GM18517 (cell line): ENCODE data around the gene C9orf72.
A peak's percentile ranks its signal among the peaks of the same experiment; 100 is the strongest.

Experiments
- ATAC-seq: cut with Tn5 transposase; IDR thresholded peaks from one replicate; pipeline ENCODE4 v1.9.1; 2021; ENCODE audit warnings: mild to moderate bottlenecking, moderate library complexity; ENCODE audit not compliant: unreplicated experiment

C9orf72 gene

DNA sequence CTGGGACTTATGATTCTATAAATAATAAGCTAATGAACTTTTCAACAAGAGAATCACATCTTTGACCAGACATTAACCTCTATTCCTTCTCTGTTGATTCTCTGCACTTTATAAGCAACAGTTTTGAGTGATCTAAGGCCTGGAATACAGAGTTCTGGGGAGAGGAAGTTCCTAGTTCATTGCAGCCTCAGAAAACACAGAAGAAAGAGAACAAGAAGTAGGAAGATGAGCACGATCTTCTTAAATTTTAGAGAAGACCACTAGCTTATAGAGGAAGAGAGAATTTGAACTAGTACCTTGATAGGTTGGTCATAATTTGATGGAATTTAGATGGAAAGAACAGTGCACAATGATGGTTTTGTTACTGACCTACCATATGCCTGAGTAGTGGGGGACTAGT, 8.5 kb upstream of the C9orf72 start:
- no peak for ATAC-seq

DNA sequence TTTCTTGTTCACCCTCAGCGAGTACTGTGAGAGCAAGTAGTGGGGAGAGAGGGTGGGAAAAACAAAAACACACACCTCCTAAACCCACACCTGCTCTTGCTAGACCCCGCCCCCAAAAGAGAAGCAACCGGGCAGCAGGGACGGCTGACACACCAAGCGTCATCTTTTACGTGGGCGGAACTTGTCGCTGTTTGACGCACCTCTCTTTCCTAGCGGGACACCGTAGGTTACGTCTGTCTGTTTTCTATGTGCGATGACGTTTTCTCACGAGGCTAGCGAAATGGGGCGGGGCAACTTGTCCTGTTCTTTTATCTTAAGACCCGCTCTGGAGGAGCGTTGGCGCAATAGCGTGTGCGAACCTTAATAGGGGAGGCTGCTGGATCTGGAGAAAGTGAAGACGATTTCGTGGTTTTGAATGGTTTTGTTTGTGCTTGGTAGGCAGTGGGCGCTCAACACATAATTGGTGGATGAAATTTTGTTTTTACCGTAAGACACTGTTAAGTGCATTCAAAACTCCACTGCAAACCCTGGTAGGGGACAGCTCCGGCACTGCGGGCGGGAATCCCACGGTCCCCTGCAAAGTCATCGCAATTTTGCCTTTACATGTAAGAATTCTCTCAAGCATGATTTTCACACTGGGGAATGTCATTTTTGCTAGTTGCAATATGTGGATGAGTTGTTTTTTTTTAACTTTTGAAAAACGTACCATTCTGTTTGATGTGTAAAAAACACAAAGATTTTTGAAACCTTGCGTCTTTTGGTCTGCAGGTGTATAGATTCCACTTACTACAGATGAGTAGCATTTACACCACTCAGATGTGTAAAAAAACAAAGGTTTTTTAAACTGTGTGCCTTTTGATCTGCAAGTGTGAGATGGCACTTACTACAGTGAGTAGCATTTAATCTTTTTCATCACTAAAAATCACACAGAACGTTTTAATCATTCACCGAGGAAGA, 631 bp upstream of the C9orf72 start:
- ATAC-seq, result peak; percentile 87

DNA sequence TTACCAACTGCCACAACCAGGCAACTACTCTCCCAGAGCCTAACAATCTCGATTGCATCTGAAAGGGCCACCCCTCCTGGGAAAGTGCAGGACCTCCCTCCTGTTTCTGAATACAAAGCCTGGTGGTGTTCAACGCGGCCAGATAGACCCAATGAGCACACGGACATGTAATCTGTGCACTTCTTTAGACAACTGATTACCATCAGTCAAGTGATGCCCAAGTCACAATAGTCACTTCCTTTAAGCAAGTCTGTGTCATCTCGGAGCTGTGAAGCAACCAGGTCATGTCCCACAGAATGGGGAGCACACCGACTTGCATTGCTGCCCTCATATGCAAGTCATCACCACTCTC, 739 bp downstream of the C9orf72 start:
- peak; percentile 43 for ATAC-seq

DNA sequence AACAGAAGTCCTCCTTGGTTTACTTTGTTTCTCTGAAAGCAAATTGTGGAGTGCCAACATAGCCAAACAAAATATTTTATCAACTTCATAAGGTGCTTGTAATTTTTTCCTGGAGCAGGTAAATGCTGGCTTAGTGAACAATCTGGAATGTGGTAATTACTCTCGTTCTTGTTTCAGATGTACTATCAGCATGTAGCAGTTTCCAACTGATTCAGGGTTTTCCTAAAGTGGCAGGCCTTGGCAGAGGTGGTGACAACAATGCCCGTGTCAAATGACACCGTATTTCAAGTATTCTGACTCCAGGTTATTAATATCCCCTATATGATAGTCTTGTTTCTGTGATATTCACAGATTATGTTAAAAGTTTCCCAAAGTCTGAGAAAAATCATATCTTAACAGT, 1.2 kb downstream of the C9orf72 start:
- ATAC-seq, result no peak

DNA sequence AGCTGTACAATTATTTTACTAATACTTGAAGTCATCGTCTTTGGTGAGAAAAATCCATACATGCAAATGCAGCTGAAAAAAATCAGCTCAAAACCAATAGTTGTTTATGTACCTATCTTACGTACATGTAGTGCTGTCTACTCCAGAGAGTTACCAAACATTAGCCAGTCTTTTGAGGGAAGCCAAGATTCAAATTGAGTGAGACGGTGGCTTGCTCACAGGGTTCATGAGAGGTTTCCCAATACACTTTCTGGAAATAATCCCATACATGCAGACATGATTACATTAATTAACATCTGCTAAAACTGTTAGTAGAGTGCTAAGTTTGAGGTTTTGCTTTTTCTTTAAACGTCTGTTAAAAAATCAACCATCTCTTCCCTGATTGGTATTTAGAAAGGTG, 2.3 kb downstream of the C9orf72 start:
- no peak for ATAC-seq

DNA sequence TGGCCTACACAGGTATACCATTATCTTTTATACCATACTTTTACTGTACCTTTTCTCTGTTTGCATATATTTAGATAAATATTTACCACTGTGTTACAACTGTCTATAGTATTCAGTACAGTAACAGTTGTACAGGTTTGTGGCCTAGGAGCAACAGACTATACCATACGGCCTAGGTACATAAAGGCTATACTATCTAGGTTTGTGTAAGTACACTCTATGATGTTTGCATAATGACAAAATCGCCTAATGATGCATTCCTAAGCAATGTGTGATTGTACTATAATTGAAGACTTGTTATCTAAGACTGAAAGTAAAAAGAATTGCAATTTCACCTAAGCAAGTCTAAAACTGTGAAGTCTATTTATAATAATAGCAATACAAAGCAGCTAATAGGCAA, 3.9 kb downstream of the C9orf72 start:
- no peak for ATAC-seq

DNA sequence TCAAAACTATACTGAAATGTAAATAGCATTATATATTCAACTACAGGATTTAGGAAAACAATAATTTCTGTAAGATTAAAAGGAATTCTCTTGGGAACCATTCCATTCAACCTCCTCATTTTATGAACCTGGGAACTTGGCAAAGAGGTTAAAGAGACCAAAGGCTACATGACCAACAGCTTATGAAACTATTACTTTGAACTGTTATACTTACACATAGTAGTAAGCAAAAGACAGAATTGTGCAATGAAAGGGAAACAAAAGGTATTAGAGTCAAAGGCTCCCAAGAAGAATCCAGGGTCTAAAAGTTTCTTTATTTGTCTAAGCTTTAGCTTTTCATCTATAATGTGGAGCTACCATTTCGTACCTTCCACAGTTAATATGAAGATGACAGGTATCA, 7.2 kb downstream of the C9orf72 start:
- ATAC-seq, result no peak

DNA sequence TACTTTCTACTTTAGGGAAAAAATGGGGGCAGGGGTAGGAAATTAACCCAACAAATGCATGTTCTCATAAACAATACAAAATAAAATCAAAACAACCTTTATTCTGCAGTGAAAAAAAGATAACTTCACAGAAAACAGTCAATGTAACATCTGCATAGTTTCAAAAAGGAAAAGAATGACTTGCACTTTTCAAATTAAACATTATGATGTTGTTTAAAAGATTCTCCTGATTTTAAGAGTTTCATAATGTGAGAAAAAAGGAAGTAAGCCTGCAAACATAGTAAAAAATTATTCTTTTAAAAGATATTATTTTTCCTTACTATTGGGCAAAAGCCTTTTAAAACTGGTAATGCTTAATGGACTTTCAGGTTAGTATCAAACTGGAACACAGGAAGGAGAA, 7.6 kb downstream of the C9orf72 start:
- no peak for ATAC-seq

DNA sequence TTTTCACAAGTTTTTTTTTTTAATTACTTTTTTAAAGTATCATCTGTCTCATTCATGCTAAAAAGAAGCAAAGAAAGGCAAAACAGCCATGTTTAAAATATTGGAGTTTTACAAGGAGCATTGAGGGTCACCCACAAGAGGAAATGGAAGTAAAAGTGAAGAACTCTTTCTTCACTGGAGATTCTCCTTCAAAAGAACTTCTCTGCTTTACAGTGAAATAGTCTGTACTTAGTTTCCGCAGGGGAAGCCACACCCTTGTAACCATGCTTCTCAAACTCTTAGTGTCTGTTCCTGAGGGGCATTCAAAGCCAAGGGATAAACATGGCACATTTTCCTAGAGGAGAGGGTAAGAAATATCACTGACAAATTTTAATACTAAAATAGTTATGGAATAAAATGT, 8.6 kb downstream of the C9orf72 start:
- no peak for ATAC-seq

DNA sequence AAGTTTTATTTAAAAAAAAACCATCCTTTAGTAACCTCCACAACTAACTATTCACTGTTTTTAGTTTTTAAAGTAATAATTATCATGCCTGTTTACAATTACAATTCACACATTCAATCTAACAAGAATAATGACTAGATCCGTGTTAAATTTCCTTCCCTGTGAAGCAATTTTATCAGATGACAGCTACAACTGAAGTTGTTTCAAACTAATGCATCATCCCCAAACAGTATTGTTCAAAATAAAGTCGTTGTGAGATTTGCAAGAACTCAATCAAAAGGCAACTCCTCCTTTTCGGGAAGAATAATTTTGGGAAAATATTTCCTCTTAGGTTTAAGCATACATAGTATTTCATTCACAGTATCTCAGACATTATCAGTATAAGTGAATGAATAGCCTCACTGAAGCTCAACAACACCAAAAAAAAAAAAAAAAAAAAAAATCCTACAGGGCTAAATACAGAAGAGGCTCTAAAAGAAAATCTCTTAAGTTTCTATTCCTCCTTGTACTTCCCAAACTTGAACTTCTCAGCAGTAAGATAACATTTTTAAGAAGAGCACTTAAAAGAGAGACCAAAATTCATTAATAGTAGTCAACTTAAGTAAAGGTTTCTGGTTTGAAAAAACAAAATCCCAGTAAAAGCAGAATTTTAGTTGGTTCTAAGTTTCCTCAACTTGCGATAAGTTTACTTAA, 9.4 kb downstream of the C9orf72 start:
- no peak for ATAC-seq

DNA sequence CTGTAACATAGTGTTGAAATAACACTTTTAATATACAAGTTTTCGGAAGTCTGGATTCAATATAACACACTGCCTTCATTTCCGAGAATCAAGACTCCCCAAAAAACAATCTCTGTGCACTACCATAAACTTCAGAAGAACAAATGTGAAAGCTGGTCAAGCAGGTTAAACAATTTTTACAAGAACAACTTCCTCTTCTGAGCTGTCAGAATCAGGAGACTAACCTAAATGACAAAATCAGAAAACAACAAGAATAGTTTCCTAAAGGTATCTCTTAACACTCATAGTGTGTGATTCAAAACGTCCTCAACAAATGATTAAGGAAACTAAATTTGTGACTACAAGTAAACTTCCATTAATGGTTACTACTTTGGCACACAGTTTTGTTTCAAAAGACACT, 11.6 kb downstream of the C9orf72 start:
- peak; percentile 57 for ATAC-seq

DNA sequence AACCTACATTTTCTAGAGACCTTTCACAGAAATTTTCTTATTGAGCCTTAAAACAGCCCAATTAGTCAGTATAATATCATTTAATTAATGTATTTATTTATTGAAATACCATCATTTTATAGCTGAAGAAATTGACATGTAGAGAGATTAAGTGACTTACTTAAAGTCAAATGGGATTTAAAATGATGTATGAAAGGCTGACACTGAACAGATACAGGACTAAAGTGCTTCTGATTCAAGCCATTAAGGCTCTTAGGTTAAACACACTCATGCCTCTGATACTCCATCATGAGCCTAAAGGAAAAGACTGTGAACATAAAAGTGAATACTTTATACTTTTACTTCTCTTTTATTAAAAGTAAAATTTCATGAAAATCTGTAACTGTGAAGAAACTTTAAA, 12.8 kb downstream of the C9orf72 start:
- no peak for ATAC-seq

DNA sequence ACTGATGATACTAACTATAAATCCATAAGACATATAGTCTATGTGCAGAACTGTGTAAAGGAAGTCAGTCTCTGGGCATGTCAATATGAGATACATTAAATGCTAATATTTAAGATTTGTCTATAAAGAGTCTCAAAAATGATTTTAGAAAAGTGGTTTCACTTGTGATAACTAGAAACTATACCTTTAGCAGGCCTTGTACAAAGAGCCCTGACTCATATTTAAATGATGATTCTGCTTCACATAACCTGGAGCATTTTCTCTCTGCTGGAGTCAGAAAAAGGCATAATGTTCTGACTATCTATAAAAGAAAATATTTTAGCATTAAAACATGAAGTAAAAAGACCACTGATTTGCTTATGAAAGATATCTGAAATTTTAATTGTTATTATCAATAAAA, 15.0 kb downstream of the C9orf72 start:
- no peak for ATAC-seq

DNA sequence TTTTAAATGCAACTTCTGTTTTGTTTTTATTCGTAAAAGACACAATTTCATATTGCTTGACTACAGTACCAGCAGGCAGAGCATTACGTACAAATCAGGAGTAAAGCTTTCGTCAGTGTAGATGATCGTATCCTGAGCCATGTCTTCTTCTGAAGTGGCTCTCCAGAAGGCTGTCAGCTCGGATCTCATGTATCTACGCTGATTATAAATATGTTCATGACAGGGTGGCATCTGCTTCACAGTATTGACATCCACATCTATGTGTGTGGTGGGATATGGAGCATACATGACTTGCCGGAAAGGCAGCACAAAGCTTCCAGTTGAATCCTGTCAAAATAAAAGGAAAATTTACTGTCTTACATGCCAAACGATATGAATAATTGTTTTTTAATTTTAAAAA, 16.8 kb downstream of the C9orf72 start:
- no peak for ATAC-seq

DNA sequence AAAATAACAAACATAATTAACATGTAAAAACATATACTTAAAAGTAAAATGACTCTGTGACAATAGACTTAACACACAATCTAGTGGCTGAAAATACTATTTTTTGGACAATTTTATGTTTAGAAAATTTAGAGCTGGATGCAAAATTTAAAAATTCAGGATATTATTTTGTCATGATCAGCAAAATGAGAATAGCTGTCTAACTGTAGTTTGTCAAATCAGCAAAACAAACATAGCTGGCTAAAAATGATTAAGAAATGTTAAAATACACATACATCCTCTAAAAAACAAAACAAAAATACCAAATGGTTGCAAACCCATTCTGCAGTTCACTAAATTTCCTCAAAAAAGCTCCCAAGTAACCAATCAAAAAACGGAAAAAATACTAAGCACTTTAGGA, 18.6 kb downstream of the C9orf72 start:
- ATAC-seq, result no peak

DNA sequence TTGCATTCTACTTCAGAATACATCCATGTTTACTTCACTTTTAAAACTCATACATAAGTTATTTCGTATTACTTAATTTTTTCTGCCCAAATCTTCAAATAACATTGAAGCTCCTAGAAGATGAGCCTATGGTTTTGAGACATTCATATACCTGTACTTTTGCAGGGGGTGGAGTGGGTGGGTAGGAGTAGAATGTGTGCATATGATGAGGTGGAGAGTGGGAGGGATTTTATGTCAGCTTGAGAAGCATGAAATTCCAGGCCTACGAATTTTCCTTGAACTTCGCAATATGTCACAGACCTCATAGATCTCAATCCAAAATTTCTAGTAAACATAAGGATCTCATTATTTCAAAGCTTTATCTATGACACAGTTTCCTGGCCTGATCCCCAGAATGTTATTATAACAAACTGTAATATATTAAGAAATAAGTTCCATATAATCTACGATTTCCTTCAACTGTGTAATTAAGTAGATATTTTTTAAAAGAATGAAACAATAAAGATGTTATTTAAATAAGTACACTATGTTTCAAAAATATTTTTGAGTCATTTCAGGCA, 24.0 kb downstream of the C9orf72 start:
- no peak for ATAC-seq

DNA sequence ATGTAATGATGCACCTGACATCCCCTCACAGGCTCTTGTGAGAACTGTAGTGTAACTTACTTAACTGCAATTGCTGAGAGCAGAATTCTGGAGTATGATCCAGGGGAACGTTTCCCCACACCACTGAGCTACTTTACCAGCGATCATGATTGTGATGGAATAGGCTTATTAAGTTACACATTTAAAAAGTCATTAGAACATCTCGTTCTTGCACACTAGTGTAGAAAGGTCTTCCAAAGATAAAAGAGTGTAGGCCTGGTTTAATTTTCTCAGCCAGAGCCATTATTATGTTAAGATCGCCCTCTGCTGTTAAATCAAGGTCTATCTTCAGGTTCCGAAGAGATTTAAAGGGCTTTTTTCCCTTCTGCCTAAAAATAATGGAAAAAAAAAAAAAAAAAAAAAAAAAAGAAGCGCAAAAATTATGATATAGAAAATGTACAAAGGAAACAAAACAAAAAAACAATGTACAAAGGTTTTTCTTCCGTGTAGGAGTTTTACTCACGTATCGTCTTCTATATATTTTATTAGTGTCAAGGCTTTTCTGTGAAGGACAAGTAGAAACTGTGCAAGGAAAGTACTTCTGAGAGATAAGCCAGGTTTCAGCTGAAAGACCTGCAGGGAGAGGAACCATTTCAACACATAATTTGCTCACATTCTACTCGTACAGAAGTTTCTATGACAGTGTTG, 25.1 kb downstream of the C9orf72 start:
- no peak for ATAC-seq

DNA sequence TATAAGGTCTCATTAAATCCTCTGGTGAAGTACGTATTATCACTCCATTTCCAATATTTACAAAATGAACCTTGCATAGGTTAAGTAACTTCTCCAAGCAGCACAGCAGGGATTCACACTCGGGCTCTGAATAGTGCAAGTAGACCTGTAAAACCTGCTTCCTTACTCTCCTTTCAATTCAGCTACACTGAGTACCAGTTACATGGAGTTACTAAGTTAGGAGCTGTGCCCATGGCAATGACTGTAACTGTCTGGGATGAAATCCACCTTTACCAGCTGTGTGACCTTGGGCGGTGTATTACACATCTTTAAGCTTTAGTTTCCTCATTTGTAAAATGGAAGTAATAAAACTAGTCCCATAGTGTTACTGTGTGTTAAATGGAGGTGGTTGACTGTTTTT, 27.8 kb downstream of the C9orf72 start:
- ATAC-seq, result no peak

DNA sequence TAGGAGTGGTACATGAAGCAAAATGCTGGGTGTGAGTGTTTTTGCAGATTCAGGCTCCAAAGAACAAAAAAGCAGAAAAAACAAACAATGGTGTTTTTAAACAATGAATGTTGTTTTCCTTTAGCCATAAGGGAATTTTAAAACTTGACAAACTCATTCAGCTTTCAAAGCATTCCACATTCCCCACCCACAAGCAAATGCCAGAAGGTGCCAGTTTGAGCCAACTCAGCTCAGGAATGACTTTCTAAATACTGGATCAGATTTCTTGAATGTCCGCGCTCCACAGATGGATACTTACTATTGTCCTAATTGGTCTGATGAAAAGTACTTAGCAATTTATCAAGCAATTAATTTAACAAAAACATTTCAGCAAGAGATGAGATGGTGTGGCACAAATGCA, 30.8 kb downstream of the C9orf72 start:
- ATAC-seq, result no peak

DNA sequence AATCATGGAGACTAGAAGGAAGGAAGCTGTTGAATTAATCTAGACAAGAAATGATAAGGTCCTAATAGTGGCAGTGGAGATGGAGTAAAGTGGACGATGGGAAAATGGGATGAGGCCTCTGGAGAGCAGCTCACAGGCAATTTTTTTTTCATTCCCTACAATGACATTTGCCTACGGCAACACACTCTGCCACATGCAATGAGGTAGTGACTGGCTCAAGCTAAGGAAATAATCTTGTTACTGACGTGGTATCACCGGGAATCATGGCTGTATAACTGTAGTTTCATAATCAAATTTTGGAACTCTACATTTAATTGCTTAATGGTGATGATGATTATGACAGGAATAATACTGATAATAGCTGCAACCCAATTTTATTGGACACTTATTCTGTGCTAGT, 31.5 kb downstream of the C9orf72 start:
- no peak for ATAC-seq

DNA sequence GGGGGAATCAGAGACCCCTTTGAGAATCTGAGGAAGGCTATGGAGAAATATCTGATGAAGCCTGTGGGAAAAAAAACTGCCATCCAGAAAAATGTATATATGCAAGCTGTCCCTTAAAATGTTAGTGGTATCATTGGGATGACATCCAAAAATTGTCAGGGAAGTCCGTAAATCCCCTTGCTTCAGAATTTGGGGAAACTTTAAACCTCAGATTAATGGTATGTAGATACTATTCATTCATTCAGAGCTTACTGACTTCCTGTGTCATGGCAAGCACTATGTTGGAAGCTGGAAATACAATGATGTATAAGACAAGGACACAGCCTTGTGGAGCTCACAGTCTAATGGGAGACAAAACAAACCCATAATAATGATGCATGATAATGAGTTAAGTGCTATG, 32.8 kb downstream of the C9orf72 start:
- ATAC-seq, result no peak
